GM21529 (cell line): ENCODE results near the gene LBH.

Source experiments
- ATAC-seq: cut with Tn5 transposase; IDR thresholded peaks from one replicate; pipeline ENCODE4 v1.9.1; 2021; ENCODE audit not compliant: unreplicated experiment

LBH gene

GRCh38 chr2:30216157-30216556 lies 15.2 kb upstream of the LBH start:
- no peak for ATAC-seq

- no peak for ATAC-seq
Measured at GRCh38 chr2:30217644-30218337, 13.5 kb upstream of the LBH start.

GRCh38 chr2:30218338-30218713 lies 13.0 kb upstream of the LBH start:
- no peak for ATAC-seq

- ATAC-seq = no peak
Measured at GRCh38 chr2:30218814-30219213, 12.5 kb upstream of the LBH start.

GRCh38 chr2:30219886-30220875 lies 11.2 kb upstream of the LBH start:
- no peak for ATAC-seq

- ATAC-seq = no peak
Measured at GRCh38 chr2:30221531-30221930, 9.8 kb upstream of the LBH start.

GRCh38 chr2:30222031-30222430 lies 9.3 kb upstream of the LBH start:
- no peak for ATAC-seq

GRCh38 chr2:30222636-30223360 lies 8.5 kb upstream of the LBH start:
- ATAC-seq = no peak

GRCh38 chr2:30223413-30223874 lies 7.9 kb upstream of the LBH start:
- peak; percentile 44 for ATAC-seq

GRCh38 chr2:30224151-30224550 lies 7.2 kb upstream of the LBH start:
- no peak for ATAC-seq

GRCh38 chr2:30225131-30225762 lies 6.1 kb upstream of the LBH start:
- ATAC-seq = peak; percentile 65

GRCh38 chr2:30226144-30227032 lies 4.9 kb upstream of the LBH start:
- peak; percentile 35 for ATAC-seq

GRCh38 chr2:30229596-30229995 lies 1.7 kb upstream of the LBH start:
- ATAC-seq = no peak

- ATAC-seq = peak; percentile 9
Measured at GRCh38 chr2:30230497-30231211, 680 bp upstream of the LBH start.

- peak; percentile 38 for ATAC-seq
Measured at GRCh38 chr2:30231996-30232800, 864 bp downstream of the LBH start.

- no peak for ATAC-seq
Measured at GRCh38 chr2:30232801-30233130, 1.4 kb downstream of the LBH start.

- no peak for ATAC-seq
Measured at GRCh38 chr2:30233271-30234009, 2.1 kb downstream of the LBH start.
